ENCODE results near the gene SOWAHC.

SOWAHC gene

GRCh38 chr2:109646961-109647360 is 32.8 kb downstream of the SOWAHC start:
- no peak for DNase-seq

GRCh38 chr2:109647636-109648035 is 33.5 kb downstream of the SOWAHC start:
- DNase-seq = no peak

GRCh38 chr2:109648041-109648527 is 33.9 kb downstream of the SOWAHC start:
- DNase-seq = no peak

GRCh38 chr2:109649736-109650695 is 35.9 kb downstream of the SOWAHC start:
- DNase-seq = no peak

GRCh38 chr2:109654326-109655050 is 40.3 kb downstream of the SOWAHC start:
- DNase-seq = no peak

GRCh38 chr2:109655287-109655686 is 41.1 kb downstream of the SOWAHC start:
- DNase-seq = no peak

GRCh38 chr2:109659396-109660045 is 45.4 kb downstream of the SOWAHC start:
- DNase-seq = no peak

- DNase-seq = no peak
Measured at GRCh38 chr2:109660046-109660860, 46.1 kb downstream of the SOWAHC start.

GRCh38 chr2:109662889-109663288 is 48.7 kb downstream of the SOWAHC start:
- DNase-seq = no peak

GRCh38 chr2:109663721-109664120 is 49.6 kb downstream of the SOWAHC start:
- DNase-seq = no peak

- DNase-seq = no peak
Measured at GRCh38 chr2:109666466-109666865, 52.3 kb downstream of the SOWAHC start.
